Adrenal gland (tissue), 12 donors: Measurements from ENCODE around the gene CD247. TPM values are rescaled to one million over a fixed set of nuclear protein-coding genes. Genes with fewer than 3 reads are reported as not detected.
A peak's percentile ranks its signal among the peaks of the same experiment; 100 is the strongest.

Source experiments
- DNase-seq, 7 donors: peaks; one replicate each; pipeline ENCODE4 v3.0.0-alpha.2; 2019 to 2020
- H3K27ac ChIP-seq, 5 donors: fragments of 200-600 bp; sonication (generic) in 4 of 5; 1 replicate in 3 of 5; 2 replicates in 2 of 5; pipeline versions ENCODE4 v1.5.1 to v1.8.0; 2016 to 2020; ENCODE audit warnings: mild to moderate bottlenecking in 1 of 5
- H3K27me3 ChIP-seq: fragments of 200-600 bp; 2 replicates; pipeline ENCODE4 v1.8.0; 2021
- H3K36me3 ChIP-seq, 2 donors: fragments of 200-600 bp; replicated peaks in 1 of 2; 1 replicate in 1 of 2; 2 replicates in 1 of 2; pipeline versions ENCODE4 v1.5.1 to v1.8.0; 2018 to 2022
- H3K4me1 ChIP-seq, 2 donors: fragments of 200-600 bp; replicated peaks in 1 of 2; 1 replicate in 1 of 2; 2 replicates in 1 of 2; pipeline versions ENCODE4 v1.5.1 to v1.8.0; 2018 to 2021
- H3K4me3 ChIP-seq, 4 donors: fragments of 200-600 bp; sonication (generic) in 3 of 4; one replicate each; pipeline ENCODE4 v1.5.1; 2016 to 2018
- H3K9me3 ChIP-seq, 3 donors: fragments of 200-600 bp; sonication (generic) in 1 of 3; replicated peaks in 1 of 3; 1 replicate in 2 of 3; 2 replicates in 1 of 3; pipeline versions ENCODE4 v1.5.1 to v1.8.0; 2016 to 2021
- POLR2A ChIP-seq, 2 donors: fragments of 450-650 bp; IDR thresholded peaks; one replicate each; pipeline ENCODE4 v1.6.1; 2017; ENCODE audit warnings: antibody characterized with exemption in 2 of 2, mild to moderate bottlenecking in 2 of 2, moderate library complexity in 1 of 2
- WGBS, 4 donors: extraction: QIAGEN DNeasy Blood & Tissue Kit in 2 of 4; methylation state at CpG; one replicate each; pipeline versions ENCODE4 v1.1.5 to v1.1.7; 2013 to 2017; 5-methylcytosine and 5-hydroxymethylcytosine counted together
- intact Hi-C, 2 donors: fragments of 100-400 bp; cut with DNase I; formaldehyde crosslinking; loops; one replicate each; pipeline versions ENCODE4 v1.14.1 to v1.15.0; 2022 to 2023
- polyA plus RNA-seq, 3 donors: library from polyadenylated mRNA; stranded (reverse); fragments of 200-250 nt in 2 of 3; fragments of 350-450 nt in 1 of 3; fragmentation: Illumina TruSeq in 1 of 3; extraction: RNeasy Lipid Tissue Mini Kit (QIAGEN cat#74804) in 1 of 3; gene quantifications; one replicate each; pipeline ENCODE4 v1.2.3, GENCODE V29; 2013 to 2014
- total RNA-seq, 9 donors: library from RNA; depleted of rRNA in 4 of 9; stranded (reverse); fragments of >200 nt in 4 of 9; fragments of 120-200 nt in 1 of 9; fragmentation: NEBNext Ultra II Directional in 1 of 9; extraction: Animal tissue kit (Norgen Biotek cat#: 25700) in 1 of 9; gene quantifications; one replicate each; pipeline versions ENCODE4 v1.1.0 to v1.2.4, GENCODE V29; 2013 to 2023
- TF ChIP-seq, protein P1 (sequence below), 6 experiments: fragments of 450-650 bp in 4 of 6; fragments of 200-600 bp in 2 of 6; sonication (generic) in 1 of 6; IDR thresholded peaks; 1 replicate in 5 of 6; 2 replicates in 1 of 6; pipeline versions ENCODE4 v1.5.1 to v1.8.0; 2016 to 2021; ENCODE audit warnings: antibody characterized with exemption in 6 of 6, mild to moderate bottlenecking in 2 of 6, moderate library complexity in 1 of 6
- donor health status: healthy with polysubstance abuse.
- donor health status: Bipolar disorder and iron deficiency.
- donor health status: DM: yes; HTN: yes; CAD: no.
- donor health status: DM: no; HTN: no; CAD: no.
- donor health status: DM: no; HTN: no; CAD: no.
- donor health status: DM: yes; HTN: yes; CAD: no.

The CD247 gene
- total and polyA plus RNA-seq, 12 donors: 0.26 to 2.3 (median 1.2) TPM; not detected in 1

DNA sequence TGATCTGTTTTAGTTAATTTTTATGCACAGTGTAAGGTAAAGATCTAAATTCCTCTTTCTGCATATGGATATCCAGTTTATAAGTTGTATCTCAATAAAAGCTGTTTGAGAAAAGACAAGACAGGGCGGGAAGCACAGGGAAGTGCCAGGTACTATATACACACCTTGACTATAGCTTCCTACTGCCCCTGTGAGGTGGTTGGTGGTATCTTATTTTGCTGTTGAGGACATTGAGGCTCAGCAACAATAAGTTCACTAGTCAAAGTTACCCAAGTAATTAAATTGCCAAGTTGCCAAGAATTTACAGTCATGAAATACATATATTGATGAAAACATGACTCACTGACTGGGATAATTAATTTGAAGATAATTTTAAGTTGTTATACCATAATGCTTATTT, 109.1 kb downstream of the CD247 start:
- Histone ChIP-seq H3K27me3 (no peaks in the 10 kb centered on the region), H3K9me3 (no peaks in the 10 kb centered on the region), H3K4me3 (no peak overlapping the region), H3K4me1 (peaks cover 0 to 3% of the 10 kb centered on the region in 2 donors), H3K36me3 (peaks cover 0 to 8% of the 10 kb centered on the region in 2 donors), H3K27ac (no peak overlapping the region)
- TF ChIP-seq, protein P1, sequence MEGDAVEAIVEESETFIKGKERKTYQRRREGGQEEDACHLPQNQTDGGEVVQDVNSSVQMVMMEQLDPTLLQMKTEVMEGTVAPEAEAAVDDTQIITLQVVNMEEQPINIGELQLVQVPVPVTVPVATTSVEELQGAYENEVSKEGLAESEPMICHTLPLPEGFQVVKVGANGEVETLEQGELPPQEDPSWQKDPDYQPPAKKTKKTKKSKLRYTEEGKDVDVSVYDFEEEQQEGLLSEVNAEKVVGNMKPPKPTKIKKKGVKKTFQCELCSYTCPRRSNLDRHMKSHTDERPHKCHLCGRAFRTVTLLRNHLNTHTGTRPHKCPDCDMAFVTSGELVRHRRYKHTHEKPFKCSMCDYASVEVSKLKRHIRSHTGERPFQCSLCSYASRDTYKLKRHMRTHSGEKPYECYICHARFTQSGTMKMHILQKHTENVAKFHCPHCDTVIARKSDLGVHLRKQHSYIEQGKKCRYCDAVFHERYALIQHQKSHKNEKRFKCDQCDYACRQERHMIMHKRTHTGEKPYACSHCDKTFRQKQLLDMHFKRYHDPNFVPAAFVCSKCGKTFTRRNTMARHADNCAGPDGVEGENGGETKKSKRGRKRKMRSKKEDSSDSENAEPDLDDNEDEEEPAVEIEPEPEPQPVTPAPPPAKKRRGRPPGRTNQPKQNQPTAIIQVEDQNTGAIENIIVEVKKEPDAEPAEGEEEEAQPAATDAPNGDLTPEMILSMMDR (IDR thresholded peaks at IDR 0.05): no peak
- no peak for TF ChIP-seq POLR2A (IDR thresholded peaks at IDR 0.05)
- DNase-seq: no peak
- intact Hi-C loops: loop anchor here in 1 of 2 donors (10.0 kb wide), 1 partner anchor 144 kb away; no protein-coding TSS in a partner anchor
- WGBS, 4 donors: 96 to 98% (median 96%) methylated on average over 1 of the region's 1 CpG

DNA sequence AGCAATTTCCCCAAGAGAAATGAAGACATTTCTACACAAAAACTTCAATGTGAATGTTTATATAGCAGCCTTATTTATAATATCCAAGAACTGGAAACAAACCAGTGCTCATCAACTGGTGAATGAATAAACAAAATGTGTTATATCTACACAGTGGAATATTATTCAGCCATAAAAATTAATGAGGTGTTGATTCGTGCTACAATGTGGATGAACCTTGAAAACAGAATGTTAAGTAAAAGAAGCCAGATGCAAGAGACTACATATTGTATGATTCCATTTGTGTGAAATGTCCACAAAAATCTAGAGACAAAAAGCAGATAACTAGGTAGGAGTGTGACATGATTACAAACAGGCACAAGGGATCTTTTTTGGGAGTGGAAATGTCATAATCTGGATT, 110.0 kb downstream of the CD247 start:
- peaks cover 0 to 8% of the 10 kb centered on the region in 2 donors for H3K36me3 ChIP-seq
- 84 to 100% (median 96%) methylated on average over 1 of the region's 1 CpG for WGBS, 4 donors
- no peaks in the 10 kb centered on the region for H3K27me3 ChIP-seq
- no peak overlapping the region for H3K4me3 ChIP-seq
- peaks cover 0 to 10% of the 10 kb centered on the region in 2 donors for H3K4me1 ChIP-seq
- DNase-seq: no peak
- TF ChIP-seq, protein P1 (IDR thresholded peaks at IDR 0.05): no peak
- no peak for TF ChIP-seq POLR2A (IDR thresholded peaks at IDR 0.05)
- H3K9me3 ChIP-seq: no peaks in the 10 kb centered on the region
- intact Hi-C loops: loop anchor here in 1 of 2 donors (10.0 kb wide), 1 partner anchor 144 kb away; no protein-coding TSS in a partner anchor
- no peak overlapping the region for H3K27ac ChIP-seq

DNA sequence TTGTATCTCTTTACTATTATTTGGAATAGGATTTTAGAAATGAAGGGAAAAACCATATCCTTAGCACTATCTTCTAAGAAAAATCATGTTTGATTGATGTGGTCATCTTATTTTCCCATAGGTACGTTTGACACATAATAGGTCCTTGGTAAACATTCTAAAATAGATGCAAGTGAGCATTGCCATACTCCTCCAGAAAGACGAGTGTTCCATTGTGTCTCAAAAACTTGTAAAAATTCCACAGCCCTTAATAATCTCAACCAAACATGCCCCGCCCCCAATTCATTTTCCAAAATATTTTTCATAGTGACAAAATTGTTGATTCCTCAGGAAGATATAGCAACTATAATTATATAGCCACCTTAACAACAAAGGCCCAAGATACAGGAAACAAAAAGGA, 113.4 kb downstream of the CD247 start:
- no peak for DNase-seq
- Histone ChIP-seq H3K4me1 (peaks cover 0 to 10% of the 10 kb centered on the region in 2 donors), H3K9me3 (no peaks in the 10 kb centered on the region), H3K27ac (no peak overlapping the region), H3K4me3 (no peak overlapping the region), H3K36me3 (no peaks in the 10 kb centered on the region), H3K27me3 (no peaks in the 10 kb centered on the region)
- WGBS, 4 donors: 90 to 92% (median 91%) methylated on average over 3 of the region's 3 CpGs
- TF ChIP-seq, protein P1 (IDR thresholded peaks at IDR 0.05): no peak
- TF ChIP-seq POLR2A (IDR thresholded peaks at IDR 0.05): no peak
- intact Hi-C loops: loop anchor here in 1 of 2 donors (5.0 to 10.0 kb wide), 3 partner anchors 37 to 140 kb away; no protein-coding TSS in a partner anchor

DNA sequence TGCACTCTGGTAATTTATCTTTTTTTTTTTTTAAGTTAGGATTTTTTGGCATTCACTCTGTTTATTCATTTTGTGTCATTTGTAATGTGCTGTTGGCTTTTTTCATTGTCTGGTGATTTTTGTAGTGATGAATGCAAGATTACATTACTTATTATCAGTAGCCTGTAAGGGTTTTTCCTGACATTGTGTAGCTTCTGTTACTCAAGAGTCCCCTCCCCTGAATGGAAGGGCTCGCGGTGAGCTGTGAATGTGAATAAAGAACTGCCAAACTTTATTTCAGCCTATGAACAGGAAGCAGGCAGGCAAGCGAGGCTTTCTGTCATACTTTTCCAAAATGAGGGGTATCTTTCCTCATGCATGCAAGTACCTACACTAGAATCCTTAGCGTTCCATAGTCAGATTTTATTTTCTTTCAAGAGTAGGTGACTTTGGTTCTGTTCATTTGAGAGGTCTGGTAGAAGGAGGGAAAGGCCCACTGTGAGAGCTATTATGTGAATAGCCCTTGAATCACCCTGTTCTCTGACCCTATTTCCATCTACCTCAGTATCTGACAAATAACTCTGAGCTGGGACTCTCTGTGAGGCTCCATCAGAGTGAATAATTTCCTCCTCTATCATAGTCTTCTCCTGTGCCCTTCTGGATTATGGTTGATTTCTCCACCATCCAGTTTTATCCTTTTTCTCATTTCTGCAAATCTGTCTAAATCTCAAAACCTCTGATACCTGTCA, 114.0 kb downstream of the CD247 start:
- TF ChIP-seq POLR2A (IDR thresholded peaks at IDR 0.05): no peak
- TF ChIP-seq, protein P1 (IDR thresholded peaks at IDR 0.05): no peak
- intact Hi-C loops: loop anchor here in 1 of 2 donors (5.0 to 10.0 kb wide), 3 partner anchors 38 to 140 kb away; no protein-coding TSS in a partner anchor
- Histone ChIP-seq H3K27me3 (no peaks in the 10 kb centered on the region), H3K36me3 (no peaks in the 10 kb centered on the region), H3K4me3 (no peak overlapping the region), H3K9me3 (no peaks in the 10 kb centered on the region), H3K4me1 (peaks cover 0 to 10% of the 10 kb centered on the region in 2 donors), H3K27ac (no peak overlapping the region)
- WGBS, 4 donors: 66 to 77% (median 71%) methylated on average over 4 of the region's 4 CpGs
- peak in 1 of 7 donors; percentile 24 for DNase-seq
